Endodermal cell (in vitro differentiated cells): ENCODE results near the gene NUP62. TPM values are rescaled to one million over a fixed set of nuclear protein-coding genes. Genes with fewer than 3 reads are reported as not detected.

Experiments used
- DNase-seq: peaks from one replicate; pipeline ENCODE4 v3.0.0-alpha.2; 2017
- H3K27ac ChIP-seq: 2 replicates; pipeline ENCODE4 v1.5.1; 2013; ENCODE audit warnings: mild to moderate bottlenecking, low read depth, low read length, moderate library complexity
- H3K27me3 ChIP-seq: 2 replicates; pipeline ENCODE4 v1.6.1; 2013; ENCODE audit warnings: mild to moderate bottlenecking, low read length, moderate library complexity; ENCODE audit not compliant: insufficient read depth, control insufficient read depth, poor library complexity, severe bottlenecking
- H3K36me3 ChIP-seq: 2 replicates; pipeline ENCODE4 v1.7.0; 2013; ENCODE audit warnings: mild to moderate bottlenecking, low read length, moderate library complexity; ENCODE audit not compliant: control insufficient read depth, insufficient read depth
- H3K4me1 ChIP-seq: one replicate; pipeline ENCODE4 v1.7.0; 2013; ENCODE audit warnings: low read length; ENCODE audit not compliant: control insufficient read depth, insufficient read depth
- H3K4me3 ChIP-seq: 2 replicates; pipeline ENCODE4 v1.5.1; 2013; ENCODE audit warnings: mild to moderate bottlenecking, low read length, moderate library complexity
- H3K9ac ChIP-seq: 2 replicates; pipeline ENCODE4 v1.6.1; 2013; ENCODE audit warnings: mild to moderate bottlenecking, low read length, moderate library complexity; ENCODE audit not compliant: poor library complexity, severe bottlenecking; ENCODE audit errors: extremely low read depth
- H3K9me3 ChIP-seq: 2 replicates; pipeline ENCODE4 v1.6.1; 2013; ENCODE audit warnings: mild to moderate bottlenecking, low read length, moderate library complexity; ENCODE audit not compliant: control insufficient read depth
- H3K27ac Mint-ChIP-seq: 2 replicates; pipeline ENCODE4 v1.8.0; 2020; ENCODE audit warnings: mixed read lengths
- H3K27me3 Mint-ChIP-seq: 2 replicates; pipeline ENCODE4 v1.8.0; 2021; ENCODE audit warnings: mild to moderate bottlenecking, mixed read lengths; ENCODE audit not compliant: insufficient read depth
- H3K36me3 Mint-ChIP-seq: 2 replicates; pipeline ENCODE4 v1.8.0; 2020; ENCODE audit warnings: low read depth, mixed read lengths
- H3K4me1 Mint-ChIP-seq: 2 replicates; pipeline ENCODE4 v1.8.0; 2020; ENCODE audit warnings: mixed read lengths
- H3K4me3 Mint-ChIP-seq: 2 replicates; pipeline ENCODE4 v1.8.0; 2020; ENCODE audit warnings: mild to moderate bottlenecking, moderate library complexity, mixed read lengths
- H3K9me3 Mint-ChIP-seq: 2 replicates; pipeline ENCODE4 v1.8.0; 2020; ENCODE audit warnings: mild to moderate bottlenecking, mixed read lengths
- WGBS, 2 experiments: methylation state at CpG; one replicate each; pipeline versions ENCODE4 v1.1.5 to v1.1.7; 2013; ENCODE audit warnings: missing lambda C conversion rate in 2 of 2, mixed read lengths in 1 of 2; ENCODE audit not compliant: insufficient coverage in 1 of 2, insufficient read length in 1 of 2; 5-methylcytosine and 5-hydroxymethylcytosine counted together
- total RNA-seq, 2 donors: library from RNA; stranded (reverse); fragmentation: NEBNext Ultra II Directional in 1 of 2; extraction: Animal tissue kit (Norgen Biotek cat#: 25700) in 1 of 2; gene quantifications; 2 replicates in 1 of 2; 3 replicates in 1 of 2; pipeline ENCODE4 v1.2.1, GENCODE V29; 2021
- TF ChIP-seq, protein P1 (sequence below): fragments of 200-600 bp; sonication (generic); conservative IDR thresholded peaks from 2 replicates; pipeline ENCODE4 v1.5.0; 2021; ENCODE audit warnings: antibody characterized with exemption, mild to moderate bottlenecking

Gene NUP62
- total RNA-seq, 2 donors from 2014 or later, result 84.9 to 96.4 TPM

DNA sequence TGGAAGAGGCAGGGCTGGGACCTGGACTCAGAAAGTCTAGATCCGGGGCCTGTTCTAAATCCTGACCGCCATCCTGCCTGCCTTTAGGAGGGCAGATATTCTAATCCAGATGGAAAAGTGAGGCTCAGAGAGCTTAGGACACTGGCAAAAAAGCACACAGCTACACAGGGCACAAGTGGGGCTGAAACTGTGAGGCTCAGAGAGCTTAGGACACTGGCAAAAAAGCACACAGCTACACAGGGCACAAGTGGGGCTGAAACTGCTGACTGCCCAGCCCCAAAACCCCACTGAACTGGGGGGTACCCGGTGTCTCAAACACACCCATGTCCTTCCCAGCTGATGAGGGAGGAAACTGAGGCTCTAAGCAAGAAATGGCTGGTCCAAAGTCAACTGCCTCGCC, 54.1 kb downstream of the NUP62 start:
- TF ChIP-seq, protein P1, sequence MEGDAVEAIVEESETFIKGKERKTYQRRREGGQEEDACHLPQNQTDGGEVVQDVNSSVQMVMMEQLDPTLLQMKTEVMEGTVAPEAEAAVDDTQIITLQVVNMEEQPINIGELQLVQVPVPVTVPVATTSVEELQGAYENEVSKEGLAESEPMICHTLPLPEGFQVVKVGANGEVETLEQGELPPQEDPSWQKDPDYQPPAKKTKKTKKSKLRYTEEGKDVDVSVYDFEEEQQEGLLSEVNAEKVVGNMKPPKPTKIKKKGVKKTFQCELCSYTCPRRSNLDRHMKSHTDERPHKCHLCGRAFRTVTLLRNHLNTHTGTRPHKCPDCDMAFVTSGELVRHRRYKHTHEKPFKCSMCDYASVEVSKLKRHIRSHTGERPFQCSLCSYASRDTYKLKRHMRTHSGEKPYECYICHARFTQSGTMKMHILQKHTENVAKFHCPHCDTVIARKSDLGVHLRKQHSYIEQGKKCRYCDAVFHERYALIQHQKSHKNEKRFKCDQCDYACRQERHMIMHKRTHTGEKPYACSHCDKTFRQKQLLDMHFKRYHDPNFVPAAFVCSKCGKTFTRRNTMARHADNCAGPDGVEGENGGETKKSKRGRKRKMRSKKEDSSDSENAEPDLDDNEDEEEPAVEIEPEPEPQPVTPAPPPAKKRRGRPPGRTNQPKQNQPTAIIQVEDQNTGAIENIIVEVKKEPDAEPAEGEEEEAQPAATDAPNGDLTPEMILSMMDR, result no peak
- no peaks in the 10 kb centered on the region for H3K27me3 Mint-ChIP-seq
- no peaks in the 10 kb centered on the region for H3K9me3 Mint-ChIP-seq
- peak overlapping the region; percentile 93 for H3K9ac ChIP-seq
- H3K27ac ChIP-seq, result no peak overlapping the region
- no peaks in the 10 kb centered on the region for H3K9me3 ChIP-seq
- H3K4me1 Mint-ChIP-seq, result peaks cover 11% of the 10 kb centered on the region
- peaks cover 24% of the 10 kb centered on the region for H3K36me3 Mint-ChIP-seq
- no peaks in the 10 kb centered on the region for H3K27me3 ChIP-seq
- H3K36me3 ChIP-seq, result peaks cover 18% of the 10 kb centered on the region
- H3K4me3 Mint-ChIP-seq, result no peak overlapping the region
- no peak overlapping the region for H3K27ac Mint-ChIP-seq
- 88 to 92% methylated on average over 2 to 4 of the region's 4 CpGs for WGBS, 2 experiments
- H3K4me3 ChIP-seq, result peak overlapping the region; percentile 96
- DNase-seq, result no peak
- H3K4me1 ChIP-seq, result peaks cover 4% of the 10 kb centered on the region

DNA sequence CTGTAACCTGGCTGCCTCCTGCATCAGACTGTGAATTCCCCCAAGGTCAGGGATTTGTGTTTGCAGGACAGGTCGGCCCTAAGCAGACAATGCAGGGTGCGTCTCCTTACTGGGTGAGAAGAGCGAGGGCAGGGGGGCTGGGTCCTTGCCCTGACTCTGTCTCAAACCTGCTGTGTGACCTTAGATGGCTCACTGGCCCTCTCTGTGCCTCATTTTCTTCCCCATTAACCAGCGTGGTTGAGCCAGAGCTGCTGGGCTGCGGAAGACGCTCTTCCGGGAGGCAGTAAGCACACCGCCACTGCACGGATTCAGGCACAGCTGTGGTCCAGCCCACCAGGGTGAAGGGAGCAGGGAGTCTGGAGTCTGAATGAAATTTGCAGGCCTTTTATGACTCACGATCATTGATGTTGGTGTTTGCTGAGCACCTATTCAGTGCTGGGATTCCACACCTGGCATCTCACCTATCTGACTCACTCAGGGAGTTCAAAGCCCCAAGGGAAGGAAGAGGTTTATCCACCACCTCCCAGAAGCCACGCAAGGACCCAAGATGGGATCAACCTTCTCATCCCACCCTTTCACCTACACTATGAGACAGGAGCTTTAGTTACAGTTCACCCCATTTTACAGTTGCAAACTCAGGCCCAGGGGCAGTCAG, 54.7 kb downstream of the NUP62 start:
- no peak overlapping the region for H3K27ac Mint-ChIP-seq
- Histone ChIP-seq H3K9ac (no peak overlapping the region), H3K27ac (no peak overlapping the region), H3K27me3 (no peaks in the 10 kb centered on the region), H3K9me3 (no peaks in the 10 kb centered on the region), H3K36me3 (peaks cover 15% of the 10 kb centered on the region), H3K4me1 (peaks cover 4% of the 10 kb centered on the region), H3K4me3 (peak overlapping the region; percentile 96)
- TF ChIP-seq, protein P1, result no peak
- H3K27me3 Mint-ChIP-seq, result no peaks in the 10 kb centered on the region
- no peak for DNase-seq
- no peak overlapping the region for H3K4me3 Mint-ChIP-seq
- H3K36me3 Mint-ChIP-seq, result peaks cover 22% of the 10 kb centered on the region
- peaks cover 13% of the 10 kb centered on the region for H3K4me1 Mint-ChIP-seq
- 93% methylated on average over 10 to 11 of the region's 11 CpGs for WGBS, 2 experiments
- H3K9me3 Mint-ChIP-seq, result no peaks in the 10 kb centered on the region

DNA sequence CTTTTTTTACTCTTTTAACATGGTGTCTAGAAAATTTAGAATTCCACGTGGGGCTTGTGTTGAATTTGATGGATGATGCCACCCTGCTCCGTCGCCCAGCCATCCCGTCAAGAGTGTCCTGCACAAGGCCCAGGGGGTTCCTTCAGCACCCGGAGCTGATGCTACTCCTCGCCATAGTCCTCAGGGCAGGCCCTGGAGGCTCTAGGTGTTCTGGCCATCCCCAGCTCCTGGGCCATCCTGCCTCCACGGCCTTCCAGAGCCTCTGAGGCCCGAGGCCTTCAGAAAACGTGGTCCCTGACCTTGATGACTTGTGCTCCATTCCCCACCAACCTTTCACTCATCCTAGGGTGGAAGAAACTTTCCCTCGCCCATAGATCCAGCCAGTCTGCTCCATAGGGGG, 55.5 kb downstream of the NUP62 start:
- H3K9me3 Mint-ChIP-seq, result no peaks in the 10 kb centered on the region
- H3K4me1 ChIP-seq, result peaks cover 4% of the 10 kb centered on the region
- H3K4me3 Mint-ChIP-seq, result no peak overlapping the region
- TF ChIP-seq, protein P1, result no peak
- no peaks in the 10 kb centered on the region for H3K27me3 Mint-ChIP-seq
- H3K4me1 Mint-ChIP-seq, result peaks cover 13% of the 10 kb centered on the region
- no peak overlapping the region for H3K9ac ChIP-seq
- no peak overlapping the region for H3K27ac ChIP-seq
- H3K27ac Mint-ChIP-seq, result no peak overlapping the region
- no peak overlapping the region for H3K4me3 ChIP-seq
- no peaks in the 10 kb centered on the region for H3K9me3 ChIP-seq
- peaks cover 16% of the 10 kb centered on the region for H3K36me3 Mint-ChIP-seq
- H3K36me3 ChIP-seq, result peaks cover 7% of the 10 kb centered on the region
- no peak for DNase-seq
- no peaks in the 10 kb centered on the region for H3K27me3 ChIP-seq
- WGBS, 2 experiments, result 86 to 91% methylated on average over 6 to 10 of the region's 10 CpGs
